Karpas-422 (cell line): Measurements from ENCODE around the gene RPP40. TPM values are rescaled to one million over a fixed set of nuclear protein-coding genes. Genes with fewer than 3 reads are reported as not detected.
"Not testable (repeated sequence)": the region's sequence is repeated elsewhere in the genome, so short reads cannot be mapped to it uniquely, and the experiment has no call there.

Experiments used
- DNase-seq: peaks from one replicate; pipeline ENCODE4 v3.0.0-alpha.2; 2015
- H2AFZ ChIP-seq: fragments of 200-600 bp; sonication (generic); 2 replicates; pipeline ENCODE4 v1.6.1; 2014; ENCODE audit warnings: antibody characterized with exemption, low read length, mixed read lengths
- H3K27ac ChIP-seq: fragments of 200-600 bp; sonication (generic); 2 replicates; pipeline ENCODE4 v1.5.1; 2014; ENCODE audit warnings: mild to moderate bottlenecking, low read length, moderate library complexity
- H3K27me3 ChIP-seq: fragments of 200-600 bp; sonication (generic); 2 replicates; pipeline ENCODE4 v1.6.1; 2014; ENCODE audit warnings: low read length, mixed read lengths
- H3K36me3 ChIP-seq: fragments of 200-600 bp; sonication (generic); 2 replicates; pipeline ENCODE4 v1.6.1; 2014; ENCODE audit warnings: low read length, mixed read lengths; ENCODE audit not compliant: insufficient read depth
- H3K4me1 ChIP-seq: fragments of 200-600 bp; sonication (generic); 2 replicates; pipeline ENCODE4 v1.6.1; 2014; ENCODE audit warnings: mild to moderate bottlenecking, low read length, mixed read lengths
- H3K4me2 ChIP-seq: fragments of 200-600 bp; sonication (generic); 2 replicates; pipeline ENCODE4 v1.6.1; 2014; ENCODE audit warnings: low read length, low read depth, mild to moderate bottlenecking; ENCODE audit not compliant: poor library complexity, severe bottlenecking
- H3K4me3 ChIP-seq: fragments of 200-600 bp; sonication (generic); 2 replicates; pipeline ENCODE4 v1.5.1; 2014; ENCODE audit warnings: mild to moderate bottlenecking, antibody characterized with exemption, low read length, mixed read lengths
- H3K79me2 ChIP-seq: fragments of 200-600 bp; sonication (generic); 2 replicates; pipeline ENCODE4 v1.6.1; 2014; ENCODE audit warnings: mild to moderate bottlenecking, low read length, mixed read lengths
- H3K9ac ChIP-seq: fragments of 200-600 bp; sonication (generic); 2 replicates; pipeline ENCODE4 v1.6.0; 2014; ENCODE audit warnings: low read length
- H3K9me2 ChIP-seq: fragments of 200-600 bp; sonication (generic), shearing (Covaris generic); replicated peaks from 2 replicates; pipeline ENCODE4 v1.6.0; 2014; ENCODE audit warnings: mild to moderate bottlenecking, low read length, moderate library complexity; ENCODE audit not compliant: insufficient read depth
- H3K9me3 ChIP-seq: fragments of 300-700, 200-600 bp; sonication (generic); 2 replicates; pipeline ENCODE4 v1.6.1; 2014; ENCODE audit warnings: low read length, mixed read lengths
- H4K20me1 ChIP-seq: fragments of 200-600 bp; sonication (generic); 2 replicates; pipeline ENCODE4 v1.6.1; 2014; ENCODE audit warnings: mild to moderate bottlenecking, antibody characterized with exemption, low read length, low read depth; ENCODE audit not compliant: insufficient read depth
- total RNA-seq: library from RNA; depleted of rRNA; stranded (reverse); fragments of >200 nt; shearing (Covaris generic); gene quantifications from 2 replicates; pipeline ENCODE4 v1.2.3, GENCODE V29; 2014; ENCODE audit warnings: low replicate concordance

RPP40 gene
- total RNA-seq, 1 experiment from 2014 or later = 30.3 TPM

GRCh38 chr6:5041955-5042354, 38.1 kb upstream of the RPP40 start:
- Histone ChIP-seq H3K27me3 (no peaks in the 10 kb centered on the region), H4K20me1 (no peaks in the 10 kb centered on the region), H3K4me1 (no peaks in the 10 kb centered on the region), H3K27ac (no peak overlapping the region), H3K79me2 (no peaks in the 10 kb centered on the region), H3K4me3 (no peak overlapping the region), H3K4me2 (no peak overlapping the region), H3K9ac (no peak overlapping the region), H3K36me3 (no peaks in the 10 kb centered on the region), H3K9me2 (no peaks in the 10 kb centered on the region), H2AFZ (no peak overlapping the region), H3K9me3 (no peaks in the 10 kb centered on the region)
- no peak for DNase-seq

DNA sequence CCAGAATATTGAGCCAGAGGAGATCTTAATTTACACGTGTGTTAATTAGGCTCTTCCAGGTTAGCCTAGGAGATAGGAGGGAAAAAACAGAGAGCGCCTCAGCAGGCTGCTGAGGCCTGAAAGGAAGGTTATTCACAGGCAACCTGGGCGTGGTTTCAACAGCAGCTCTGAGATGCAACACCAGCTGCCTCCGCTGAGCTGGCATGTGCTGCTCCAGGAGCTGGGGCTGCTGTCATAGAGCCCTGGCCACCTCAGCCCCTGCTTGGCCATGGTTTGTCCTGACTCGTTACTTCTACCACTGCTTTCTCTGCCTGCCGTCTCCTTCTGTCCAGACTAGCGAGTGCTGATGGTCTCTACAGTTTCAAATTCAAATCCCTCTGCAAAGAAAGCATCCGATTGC, 32.4 kb upstream of the RPP40 start:
- Histone ChIP-seq H4K20me1 (no peaks in the 10 kb centered on the region), H3K4me1 (no peaks in the 10 kb centered on the region), H3K9me3 (no peaks in the 10 kb centered on the region), H3K9ac (no peak overlapping the region), H3K27me3 (no peaks in the 10 kb centered on the region), H3K36me3 (no peaks in the 10 kb centered on the region), H2AFZ (no peak overlapping the region), H3K4me3 (no peak overlapping the region), H3K79me2 (no peaks in the 10 kb centered on the region), H3K27ac (no peak overlapping the region), H3K9me2 (no peaks in the 10 kb centered on the region), H3K4me2 (no peak overlapping the region)
- no peak for DNase-seq

- no peaks in the 10 kb centered on the region for H3K36me3 ChIP-seq
- no peaks in the 10 kb centered on the region for H4K20me1 ChIP-seq
- H3K4me3 ChIP-seq = no peak overlapping the region
- H3K9me2 ChIP-seq = no peaks in the 10 kb centered on the region
- no peak overlapping the region for H3K27ac ChIP-seq
- H3K27me3 ChIP-seq = no peaks in the 10 kb centered on the region
- DNase-seq = no peak
- H3K4me2 ChIP-seq = no peak overlapping the region
- H3K4me1 ChIP-seq = no peaks in the 10 kb centered on the region
- H3K79me2 ChIP-seq = no peaks in the 10 kb centered on the region
- H3K9ac ChIP-seq = no peak overlapping the region
- no peak overlapping the region for H2AFZ ChIP-seq
- H3K9me3 ChIP-seq = no peaks in the 10 kb centered on the region
Measured at GRCh38 chr6:5034736-5035135, 30.9 kb upstream of the RPP40 start.

DNA sequence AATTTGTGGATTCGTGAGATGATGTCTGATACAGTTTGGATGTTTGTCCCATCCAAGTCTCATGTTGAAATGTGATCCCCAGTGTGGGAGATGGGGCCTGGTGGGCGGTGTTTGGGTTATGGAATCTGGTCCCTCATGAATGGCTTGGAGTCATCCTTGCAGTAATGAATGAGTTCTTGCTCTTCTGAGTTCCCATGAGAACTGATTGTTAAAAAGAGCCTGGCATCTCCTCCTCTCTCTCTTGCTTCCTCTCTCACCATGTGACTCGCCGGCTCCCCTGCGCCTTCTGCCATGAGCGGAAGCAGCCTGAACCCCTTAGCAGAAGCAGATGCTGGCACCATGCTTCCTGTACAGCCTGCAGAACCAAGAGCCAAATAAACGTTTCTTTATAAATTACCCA, 30.5 kb upstream of the RPP40 start:
- Histone ChIP-seq H3K9ac (no peak overlapping the region), H3K4me3 (no peak overlapping the region), H3K9me2 (no peaks in the 10 kb centered on the region), H3K27ac (no peak overlapping the region), H3K36me3 (no peaks in the 10 kb centered on the region), H4K20me1 (no peaks in the 10 kb centered on the region), H2AFZ (no peak overlapping the region), H3K4me1 (no peaks in the 10 kb centered on the region), H3K79me2 (no peaks in the 10 kb centered on the region), H3K9me3 (no peaks in the 10 kb centered on the region), H3K27me3 (no peaks in the 10 kb centered on the region), H3K4me2 (no peak overlapping the region)
- DNase-seq = no peak

GRCh38 chr6:5033214-5033904, 29.5 kb upstream of the RPP40 start:
- not testable (repeated sequence) for H2AFZ ChIP-seq, H3K79me2 ChIP-seq, H3K4me1 ChIP-seq, H3K9me2 ChIP-seq, H3K27ac ChIP-seq, DNase-seq, H4K20me1 ChIP-seq, H3K9me3 ChIP-seq, H3K36me3 ChIP-seq, H3K9ac ChIP-seq, H3K27me3 ChIP-seq, H3K4me3 ChIP-seq, H3K4me2 ChIP-seq

DNA sequence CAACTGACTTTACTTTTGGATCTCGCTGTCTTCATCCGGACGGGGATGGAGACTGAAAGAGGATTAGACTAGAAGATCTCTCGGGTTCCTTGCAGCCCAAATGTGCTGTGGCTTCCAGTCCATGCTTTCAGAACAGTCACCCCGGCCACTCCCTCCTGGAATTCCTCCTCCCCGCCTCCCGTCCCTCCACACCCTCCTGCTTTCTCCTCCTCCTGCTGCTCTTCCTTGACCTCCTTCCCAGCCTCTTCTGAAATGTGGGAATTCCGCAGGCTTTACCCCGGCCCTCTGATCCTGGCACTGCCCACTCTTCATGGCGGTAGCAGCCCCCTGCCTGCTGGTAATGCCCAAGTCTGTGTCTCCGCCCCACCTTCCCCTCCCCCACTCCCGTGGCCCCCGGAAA, 28.9 kb upstream of the RPP40 start:
- not testable (repeated sequence) for H3K4me3 ChIP-seq, H3K27ac ChIP-seq, DNase-seq, H2AFZ ChIP-seq, H3K36me3 ChIP-seq, H3K9me3 ChIP-seq, H3K4me1 ChIP-seq, H3K4me2 ChIP-seq, H4K20me1 ChIP-seq, H3K27me3 ChIP-seq, H3K9me2 ChIP-seq, H3K79me2 ChIP-seq, H3K9ac ChIP-seq

DNA sequence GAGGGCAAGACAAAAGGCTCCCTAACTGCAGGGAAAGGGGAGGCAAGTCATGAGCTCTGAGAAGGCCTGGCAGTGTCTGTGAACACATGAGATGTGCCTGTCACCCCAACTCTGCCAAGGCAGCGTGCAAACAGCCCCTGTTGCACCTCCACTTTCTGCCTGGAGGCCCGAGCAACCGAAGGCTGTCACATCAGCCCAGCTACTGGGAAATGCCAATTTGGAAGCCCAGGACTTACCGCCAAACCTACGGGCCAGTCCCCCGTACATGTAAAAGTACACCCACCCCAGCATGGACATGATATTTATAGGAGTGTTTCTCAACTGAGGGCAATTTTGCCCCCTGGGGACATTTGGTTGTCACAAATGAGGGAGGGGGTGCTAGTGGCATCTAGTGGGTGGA, 27.3 kb upstream of the RPP40 start:
- Histone ChIP-seq H3K36me3 (no peaks in the 10 kb centered on the region), H4K20me1 (no peaks in the 10 kb centered on the region), H3K9me3 (no peaks in the 10 kb centered on the region), H3K4me1 (no peaks in the 10 kb centered on the region), H2AFZ (peak overlapping the region; percentile 90), H3K9me2 (no peaks in the 10 kb centered on the region), H3K27ac (no peak overlapping the region), H3K79me2 (no peaks in the 10 kb centered on the region), H3K4me3 (no peak overlapping the region), H3K27me3 (no peaks in the 10 kb centered on the region), H3K4me2 (no peak overlapping the region), H3K9ac (no peak overlapping the region)
- DNase-seq = no peak

DNA sequence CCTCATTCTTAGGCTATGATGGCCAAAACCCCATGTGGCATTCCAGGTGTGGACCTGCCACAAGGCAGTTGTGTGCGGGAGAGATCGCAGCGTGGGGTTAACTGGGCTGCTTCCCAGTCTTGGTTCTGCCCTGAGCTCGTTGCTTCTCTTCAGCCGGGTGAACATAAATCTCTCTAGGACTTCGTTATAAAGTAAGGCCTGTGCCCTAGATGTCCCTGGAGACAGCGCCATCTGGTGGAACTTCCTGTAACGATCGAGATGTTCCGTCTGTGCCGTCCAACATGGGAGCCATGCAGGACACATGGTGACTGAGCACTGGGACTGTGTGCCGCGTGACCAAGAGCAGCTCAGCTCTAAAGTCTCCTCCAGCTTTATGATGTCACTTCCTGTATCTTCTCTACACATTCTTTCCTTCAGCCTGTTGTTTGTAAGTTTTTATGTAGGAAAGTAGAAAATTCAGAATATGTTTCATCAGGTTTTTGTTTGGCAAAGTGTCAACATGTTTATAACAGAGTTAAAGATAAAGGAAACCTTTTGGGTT, 26.8 kb upstream of the RPP40 start:
- Histone ChIP-seq H3K9ac (no peak overlapping the region), H3K4me3 (no peak overlapping the region), H3K9me3 (no peaks in the 10 kb centered on the region), H3K27me3 (no peaks in the 10 kb centered on the region), H4K20me1 (no peaks in the 10 kb centered on the region), H2AFZ (peak overlapping the region; percentile 90), H3K9me2 (no peaks in the 10 kb centered on the region), H3K27ac (no peak overlapping the region), H3K4me2 (no peak overlapping the region), H3K79me2 (no peaks in the 10 kb centered on the region), H3K36me3 (no peaks in the 10 kb centered on the region), H3K4me1 (no peaks in the 10 kb centered on the region)
- DNase-seq = peak; percentile 96
